ENCODE results near the gene INSYN1. TPM values are rescaled to one million over a fixed set of nuclear protein-coding genes. Genes with fewer than 3 reads are reported as not detected.

Gene INSYN1
- total RNA-seq, 2 experiments from 2014 or later = not detected

DNA sequence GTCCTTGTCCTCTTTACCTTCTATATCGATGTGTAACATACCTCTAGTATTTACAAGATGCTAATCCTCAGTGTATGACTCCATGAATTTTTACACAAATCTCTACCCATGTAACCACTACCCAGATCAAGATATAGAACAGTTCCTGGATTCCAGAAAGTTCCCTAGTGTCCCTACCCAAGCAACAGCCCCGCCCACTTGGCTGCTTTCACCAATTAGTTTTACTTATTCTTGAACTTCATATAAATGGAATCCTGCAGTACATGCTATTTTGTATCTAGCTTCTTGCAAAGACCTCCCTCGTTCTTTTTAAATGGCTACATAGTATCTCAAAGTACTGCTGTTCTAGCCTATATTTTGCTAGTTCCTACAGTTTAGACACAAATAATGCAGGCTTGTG lies 35.9 kb downstream of the INSYN1 start:
- ChIA-PET CTCF (ENCODE audit: unreplicated experiment) (no interaction called here), POLR2A (no interaction called here)
- H3K79me2 ChIP-seq (ENCODE audit: insufficient read depth, low read depth, low read length) = no peaks in the 10 kb centered on the region
- intact Hi-C loops (cut with micrococcal nuclease; ENCODE audit: unreplicated experiment) = no loop called here
- no peaks in the 10 kb centered on the region for H3K9me2 ChIP-seq (ENCODE audit: insufficient read depth, low read length)
- no peak for TF ChIP-seq CTCF (conservative IDR thresholded peaks at IDR 0.05; ENCODE audit: low read length)
- TF ChIP-seq EZH2phosphoT487 (IDR thresholded peaks at IDR 0.05; ENCODE audit: borderline replicate concordance, low read depth, low read length) = no peak
- no TSS peak for BruUV-seq (replicated peaks)
- no peak for DNase-seq (ENCODE audit: low spot score)
- H3K4me2 ChIP-seq (ENCODE audit: low read length) = no peak overlapping the region
- no peaks in the 10 kb centered on the region for H3K9me3 ChIP-seq (ENCODE audit: low read length)
- H3K36me3 ChIP-seq (ENCODE audit: insufficient read depth, low read length) = no peaks in the 10 kb centered on the region
- H2AFZ ChIP-seq (ENCODE audit: low read length) = no peak overlapping the region
- H4K20me1 ChIP-seq (ENCODE audit: insufficient read depth, low read length) = no peaks in the 10 kb centered on the region
- H3K4me3 ChIP-seq (ENCODE audit: low read depth, low read length, poor library complexity, severe bottlenecking) = no peak overlapping the region
- no peak overlapping the region for H3K27ac ChIP-seq (ENCODE audit: low read depth, low read length, poor library complexity, severe bottlenecking)
- no peaks in the 10 kb centered on the region for H3K4me1 ChIP-seq (ENCODE audit: insufficient read depth, low read length, poor library complexity, severe bottlenecking)

GRCh38 chr15:73716417-73716816 lies 36.7 kb downstream of the INSYN1 start:
- POLR2A ChIA-PET = no interaction called here
- TF ChIP-seq EZH2phosphoT487 (IDR thresholded peaks at IDR 0.05; ENCODE audit: borderline replicate concordance, low read depth, low read length) (no peak), CTCF (conservative IDR thresholded peaks at IDR 0.05; ENCODE audit: low read length) (no peak)

GRCh38 chr15:73715417-73715816 lies 37.7 kb downstream of the INSYN1 start:
- no peaks in the 10 kb centered on the region for H3K4me1 ChIP-seq (ENCODE audit: insufficient read depth, low read length, poor library complexity, severe bottlenecking)
- no peak overlapping the region for H3K4me3 ChIP-seq (ENCODE audit: low read depth, low read length, poor library complexity, severe bottlenecking)
- no peaks in the 10 kb centered on the region for H3K79me2 ChIP-seq (ENCODE audit: insufficient read depth, low read depth, low read length)
- no peaks in the 10 kb centered on the region for H3K9me2 ChIP-seq (ENCODE audit: insufficient read depth, low read length)
- H4K20me1 ChIP-seq (ENCODE audit: insufficient read depth, low read length) = no peaks in the 10 kb centered on the region
- H2AFZ ChIP-seq (ENCODE audit: low read length) = no peak overlapping the region
- ChIA-PET POLR2A (no interaction called here), CTCF (ENCODE audit: unreplicated experiment) (no interaction called here)
- no TSS peak for BruUV-seq (replicated peaks)
- no peak overlapping the region for H3K4me2 ChIP-seq (ENCODE audit: low read length)
- DNase-seq (ENCODE audit: low spot score) = no peak
- no peak overlapping the region for H3K27ac ChIP-seq (ENCODE audit: low read depth, low read length, poor library complexity, severe bottlenecking)
- H3K9me3 ChIP-seq (ENCODE audit: low read length) = no peaks in the 10 kb centered on the region
- TF ChIP-seq CTCF (conservative IDR thresholded peaks at IDR 0.05; ENCODE audit: low read length) = no peak
- TF ChIP-seq EZH2phosphoT487 (IDR thresholded peaks at IDR 0.05; ENCODE audit: borderline replicate concordance, low read depth, low read length) = no peak
- intact Hi-C loops (cut with micrococcal nuclease; ENCODE audit: unreplicated experiment) = no loop called here
- no peaks in the 10 kb centered on the region for H3K36me3 ChIP-seq (ENCODE audit: insufficient read depth, low read length)

More at GRCh38 chr15:73716417-73716816, 36.7 kb downstream of the INSYN1 start:
- no peaks in the 10 kb centered on the region for H3K4me1 ChIP-seq (ENCODE audit: insufficient read depth, low read length, poor library complexity, severe bottlenecking)
- H2AFZ ChIP-seq (ENCODE audit: low read length) = no peak overlapping the region
- intact Hi-C loops (cut with micrococcal nuclease; ENCODE audit: unreplicated experiment) = no loop called here
- H3K9me2 ChIP-seq (ENCODE audit: insufficient read depth, low read length) = no peaks in the 10 kb centered on the region
- no peak for DNase-seq (ENCODE audit: low spot score)
- no peaks in the 10 kb centered on the region for H3K9me3 ChIP-seq (ENCODE audit: low read length)
- CTCF ChIA-PET (ENCODE audit: unreplicated experiment) = no interaction called here
- BruUV-seq (replicated peaks) = no TSS peak
- H4K20me1 ChIP-seq (ENCODE audit: insufficient read depth, low read length) = no peaks in the 10 kb centered on the region
- no peak overlapping the region for H3K4me2 ChIP-seq (ENCODE audit: low read length)
- H3K27ac ChIP-seq (ENCODE audit: low read depth, low read length, poor library complexity, severe bottlenecking) = no peak overlapping the region
- H3K79me2 ChIP-seq (ENCODE audit: insufficient read depth, low read depth, low read length) = no peaks in the 10 kb centered on the region
- no peak overlapping the region for H3K4me3 ChIP-seq (ENCODE audit: low read depth, low read length, poor library complexity, severe bottlenecking)
- H3K36me3 ChIP-seq (ENCODE audit: insufficient read depth, low read length) = no peaks in the 10 kb centered on the region
